Right lobe of liver (tissue), 6 donors: ENCODE measurements around the gene MAP3K2. TPM values are rescaled to one million over a fixed set of nuclear protein-coding genes. Genes with fewer than 3 reads are reported as not detected.
"Not testable (repeated sequence)": the region's sequence is repeated elsewhere in the genome, so short reads cannot be mapped to it uniquely, and the experiment has no call there.

Experiments
- ATAC-seq, 4 donors: fragments of 200-7000 bp; cut with Tn5 transposase; one replicate each; pipeline ENCODE4 v1.9.1; 2020; ENCODE audit warnings: mild to moderate bottlenecking in 4 of 4, moderate library complexity in 4 of 4
- DNase-seq, 3 donors: peaks; one replicate each; pipeline ENCODE4 v3.0.0-alpha.2; 2020
- H3K27ac ChIP-seq, 3 donors: fragments of 200-600 bp; one replicate each; pipeline ENCODE4 v1.8.0; 2022
- H3K27me3 ChIP-seq, 2 donors: fragments of 200-600 bp; one replicate each; pipeline ENCODE4 v1.8.0; 2022
- H3K36me3 ChIP-seq, 4 donors: fragments of 200-600 bp; sonication (generic) in 1 of 4; one replicate each; pipeline versions ENCODE4 v1.5.1 to v1.8.0; 2017 to 2022; ENCODE audit warnings: control low read depth in 1 of 4
- H3K4me1 ChIP-seq, 4 donors: fragments of 200-600 bp; sonication (generic) in 1 of 4; one replicate each; pipeline versions ENCODE4 v1.5.1 to v1.8.0; 2017 to 2022; ENCODE audit warnings: control low read depth in 1 of 4
- H3K4me3 ChIP-seq, 3 donors: fragments of 200-600 bp; one replicate each; pipeline ENCODE4 v1.8.0; 2022
- H3K9me3 ChIP-seq, 4 donors: fragments of 200-600 bp; sonication (generic) in 1 of 4; one replicate each; pipeline versions ENCODE4 v1.5.1 to v1.8.0; 2017 to 2022; ENCODE audit warnings: control low read depth in 1 of 4
- POLR2A ChIP-seq: fragments of 450-650 bp; IDR thresholded peaks from one replicate; pipeline ENCODE4 v1.6.1; 2017; ENCODE audit warnings: antibody characterized with exemption, mild to moderate bottlenecking
- WGBS: methylation state at CpG from one replicate; pipeline ENCODE4 v1.1.6; 2018; ENCODE audit warnings: low coverage, low lambda C conversion rate; ENCODE audit not compliant: insufficient coverage; ENCODE audit errors: missing lambda C conversion rate; 5-methylcytosine and 5-hydroxymethylcytosine counted together
- intact Hi-C, 2 donors: fragments of 100-400 bp; cut with DNase I; formaldehyde crosslinking; loops; one replicate each; pipeline versions ENCODE4 v1.11.2 to v1.14.1; 2022
- total RNA-seq, 6 experiments: library from RNA; depleted of rRNA in 2 of 6; stranded (reverse); fragments of >200 nt in 2 of 6; fragmentation: NEBNext Ultra II Directional in 3 of 6; extraction: Animal tissue kit (Norgen Biotek cat#: 25700) in 3 of 6; gene quantifications; one replicate each; pipeline versions ENCODE4 v1.1.0 to v1.2.4, GENCODE V29; 2016 to 2023
- TF ChIP-seq, protein P1 (sequence below), 4 donors: fragments of 200-600 bp in 3 of 4; fragments of 450-650 bp in 1 of 4; IDR thresholded peaks; one replicate each; pipeline versions ENCODE4 v1.5.1 to v1.8.0; 2016 to 2022; ENCODE audit warnings: antibody characterized with exemption in 4 of 4, mild to moderate bottlenecking in 2 of 4
- donor health status: DM: no; HTN: yes; CAD: no.
- donor health status: DM: no; HTN: no; CAD: no.
- donor health status: DM: no; HTN: no; CAD: no.
- donor health status: DM: no; HTN: yes; CAD: no.
- donor health status: DM: no; HTN: yes; CAD: no.

MAP3K2 gene
- total RNA-seq, 6 experiments from 2014 or later, result 28.6 to 45.1 (median 39.8) TPM

DNA sequence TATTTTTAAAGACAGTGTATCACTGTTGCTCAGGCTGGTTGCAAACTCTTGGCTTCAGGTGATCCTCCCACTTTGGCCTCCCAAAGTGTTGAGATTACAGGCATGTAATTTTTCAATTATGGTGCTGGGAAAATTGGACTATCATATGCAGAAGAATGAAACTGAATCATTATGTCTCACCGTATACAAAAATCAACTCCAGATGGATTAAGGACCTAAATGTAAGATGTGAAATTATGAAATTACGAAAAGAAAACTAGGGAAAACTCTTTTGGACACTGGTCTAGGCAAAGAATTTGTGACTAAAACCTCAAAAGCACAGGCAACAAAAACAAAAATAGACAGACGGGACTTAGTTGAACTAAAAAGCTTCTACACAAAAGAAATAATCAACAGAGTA, 31.2 kb downstream of the MAP3K2 start:
- no peak for DNase-seq
- no peaks in the 10 kb centered on the region for H3K9me3 ChIP-seq
- H3K36me3 ChIP-seq, result no peaks in the 10 kb centered on the region
- 94% methylated on average over 3 of the region's 3 CpGs for WGBS
- no peak for ATAC-seq
- H3K4me1 ChIP-seq, result peaks cover 0 to 31% (median 6%) of the 10 kb centered on the region in 4 donors
- H3K27me3 ChIP-seq, result no peaks in the 10 kb centered on the region
- TF ChIP-seq, protein P1, sequence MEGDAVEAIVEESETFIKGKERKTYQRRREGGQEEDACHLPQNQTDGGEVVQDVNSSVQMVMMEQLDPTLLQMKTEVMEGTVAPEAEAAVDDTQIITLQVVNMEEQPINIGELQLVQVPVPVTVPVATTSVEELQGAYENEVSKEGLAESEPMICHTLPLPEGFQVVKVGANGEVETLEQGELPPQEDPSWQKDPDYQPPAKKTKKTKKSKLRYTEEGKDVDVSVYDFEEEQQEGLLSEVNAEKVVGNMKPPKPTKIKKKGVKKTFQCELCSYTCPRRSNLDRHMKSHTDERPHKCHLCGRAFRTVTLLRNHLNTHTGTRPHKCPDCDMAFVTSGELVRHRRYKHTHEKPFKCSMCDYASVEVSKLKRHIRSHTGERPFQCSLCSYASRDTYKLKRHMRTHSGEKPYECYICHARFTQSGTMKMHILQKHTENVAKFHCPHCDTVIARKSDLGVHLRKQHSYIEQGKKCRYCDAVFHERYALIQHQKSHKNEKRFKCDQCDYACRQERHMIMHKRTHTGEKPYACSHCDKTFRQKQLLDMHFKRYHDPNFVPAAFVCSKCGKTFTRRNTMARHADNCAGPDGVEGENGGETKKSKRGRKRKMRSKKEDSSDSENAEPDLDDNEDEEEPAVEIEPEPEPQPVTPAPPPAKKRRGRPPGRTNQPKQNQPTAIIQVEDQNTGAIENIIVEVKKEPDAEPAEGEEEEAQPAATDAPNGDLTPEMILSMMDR (IDR thresholded peaks at IDR 0.05), result no peak
- TF ChIP-seq POLR2A, result no peak
- intact Hi-C loops, result no loop called here
- no peak overlapping the region for H3K4me3 ChIP-seq
- no peak overlapping the region for H3K27ac ChIP-seq

DNA sequence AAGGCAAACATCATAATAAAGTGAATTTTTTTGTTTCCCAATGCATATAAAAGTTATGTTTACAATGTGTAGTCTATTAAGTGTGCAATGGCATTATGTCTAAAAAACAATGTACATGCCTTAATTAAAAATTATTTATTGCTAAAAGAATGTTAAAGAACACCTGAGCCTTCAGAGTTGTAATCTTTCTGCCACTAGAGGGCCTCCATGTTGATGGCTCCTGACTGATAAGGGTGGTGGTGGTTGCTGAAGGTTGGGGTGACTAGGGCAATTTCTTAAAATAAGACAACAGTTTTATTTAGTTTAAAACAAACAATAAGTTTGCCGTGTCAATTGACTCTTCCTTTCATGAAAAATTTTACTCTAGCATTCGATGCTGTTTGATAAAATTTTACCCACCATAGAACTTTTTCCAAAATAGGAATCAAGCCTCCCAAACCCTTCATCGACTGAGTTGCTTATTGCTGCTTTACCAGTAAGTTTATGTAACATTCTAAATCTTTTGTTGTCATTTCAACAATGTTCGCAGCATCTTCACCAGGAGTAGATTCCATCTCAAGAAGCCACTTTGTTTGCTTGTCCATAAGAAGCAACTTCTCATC, 32.3 kb downstream of the MAP3K2 start:
- Histone ChIP-seq H3K9me3 (no peaks in the 10 kb centered on the region), H3K4me1 (peaks cover 0 to 31% (median 6%) of the 10 kb centered on the region in 4 donors), H3K27me3 (no peaks in the 10 kb centered on the region), H3K4me3 (no peak overlapping the region), H3K27ac (no peak overlapping the region), H3K36me3 (no peaks in the 10 kb centered on the region)
- ATAC-seq (peak in 2 of 4 donors; percentile 39 to 47), DNase-seq (no peak)
- no peak for TF ChIP-seq POLR2A
- TF ChIP-seq, protein P1 (IDR thresholded peaks at IDR 0.05), result peak; percentile 38 to 55 (median 46)
- 71% methylated on average over 4 of the region's 4 CpGs for WGBS
- intact Hi-C loops, result no loop called here

DNA sequence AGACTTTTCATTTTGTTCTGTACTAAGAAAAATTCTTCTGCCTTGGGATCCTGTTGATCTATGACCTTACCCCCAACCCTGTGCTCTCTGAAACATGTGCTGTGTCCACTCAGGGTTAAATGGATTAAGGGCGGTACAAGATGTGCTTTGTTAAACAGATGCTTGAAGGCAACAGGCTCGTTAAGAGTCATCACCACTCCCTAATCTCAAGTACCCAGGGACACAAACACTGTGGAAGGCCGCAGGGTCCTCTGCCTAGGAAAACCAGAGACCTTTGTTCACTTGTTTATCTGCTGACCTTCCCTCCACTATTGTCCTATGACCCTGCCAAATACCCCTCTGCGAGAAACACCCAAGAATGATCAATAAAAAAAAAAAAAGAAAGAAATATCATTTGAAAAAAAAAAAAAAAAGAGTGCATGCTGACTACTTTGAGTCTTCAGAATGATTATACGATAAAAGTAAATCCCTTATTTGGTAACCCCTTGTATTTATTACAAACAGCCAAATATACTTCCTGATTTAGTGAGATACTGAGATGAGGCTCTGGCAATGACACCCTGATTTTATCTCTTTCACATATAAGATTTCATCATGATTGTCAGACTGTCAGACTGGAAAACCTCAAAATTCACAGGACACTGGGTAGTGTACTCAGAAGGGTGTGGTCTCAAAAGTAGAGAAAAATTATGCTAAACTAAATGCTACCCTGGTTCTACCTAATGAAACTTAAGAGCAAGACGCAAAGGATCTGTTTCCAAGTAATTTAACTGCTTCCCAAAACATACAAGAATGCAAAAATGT, 33.7 kb downstream of the MAP3K2 start:
- H3K9me3 ChIP-seq, H3K36me3 ChIP-seq, H3K4me3 ChIP-seq, DNase-seq, intact Hi-C loops, H3K27me3 ChIP-seq: not testable (repeated sequence)
- H3K4me1 ChIP-seq, result peaks cover 0 to 32% (median 6%) of the 10 kb centered on the region in 4 donors
- ATAC-seq, result peak in 3 of 4 donors; percentile 36 to 53 (median 43)
- peak overlapping the region in 1 of 3 donors; percentile 0 for H3K27ac ChIP-seq
- 19% methylated on average over 5 of the region's 6 CpGs for WGBS

DNA sequence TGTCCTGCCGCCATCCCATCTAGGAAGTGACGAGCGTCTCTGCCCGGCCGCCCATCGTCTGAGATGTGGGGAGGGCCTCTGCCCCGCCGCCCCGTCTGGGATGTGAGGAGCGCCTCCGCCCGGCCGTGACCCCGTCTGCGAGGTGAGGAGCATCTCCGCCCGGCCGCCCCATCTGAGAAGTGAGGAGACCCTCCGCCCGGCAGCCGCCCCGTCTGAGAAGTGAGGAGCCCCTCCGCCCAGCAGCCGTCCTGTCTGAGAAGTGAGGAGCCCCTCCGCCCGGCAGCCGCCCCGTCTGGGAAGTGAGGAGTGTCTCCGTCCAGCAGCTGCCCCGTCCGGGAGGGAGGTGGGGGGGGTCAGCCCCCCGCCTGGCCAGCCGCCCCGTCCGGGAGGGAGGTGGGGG, 34.6 kb downstream of the MAP3K2 start:
- H3K36me3 ChIP-seq, ATAC-seq, intact Hi-C loops, H3K27me3 ChIP-seq, DNase-seq, H3K4me3 ChIP-seq, H3K9me3 ChIP-seq, H3K27ac ChIP-seq: not testable (repeated sequence)
- H3K4me1 ChIP-seq, result peaks cover 0 to 37% (median 6%) of the 10 kb centered on the region in 4 donors
- WGBS, result no CpG with 5 or more reads among the region's 35 CpGs

DNA sequence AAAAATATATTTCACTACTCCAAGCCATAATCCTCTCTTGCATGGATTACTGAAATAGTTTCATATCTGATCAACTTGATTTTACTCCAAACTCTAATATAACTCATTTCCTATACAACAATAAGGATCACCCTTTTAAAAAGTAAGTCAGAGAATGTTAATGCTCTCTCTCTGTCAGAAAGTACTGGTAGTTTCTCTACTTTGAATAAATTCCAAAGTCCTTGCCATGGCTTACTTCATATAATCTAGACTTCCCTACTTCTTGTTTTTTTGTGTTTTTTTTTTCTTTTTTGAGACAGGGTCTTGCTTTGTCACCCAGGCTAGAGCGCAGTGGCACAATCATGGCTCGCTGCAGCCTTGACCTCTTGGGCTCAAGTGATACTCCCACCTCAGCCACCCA, 36.2 kb downstream of the MAP3K2 start:
- WGBS, result 96% methylated on average over 2 of the region's 2 CpGs

More for the DNA sequence above, 36.2 kb downstream of the MAP3K2 start:
- no peak for DNase-seq
- Histone ChIP-seq H3K4me3 (no peak overlapping the region), H3K27me3 (no peaks in the 10 kb centered on the region), H3K27ac (peak overlapping the region in 1 of 3 donors; percentile 35), H3K4me1 (peaks cover 0 to 41% (median 6%) of the 10 kb centered on the region in 4 donors), H3K36me3 (no peaks in the 10 kb centered on the region), H3K9me3 (no peaks in the 10 kb centered on the region)
- intact Hi-C loops, result no loop called here
- peak in 3 of 4 donors; percentile 21 to 57 (median 34) for ATAC-seq
- TF ChIP-seq, protein P1 (IDR thresholded peaks at IDR 0.05), result no peak
- no peak for TF ChIP-seq POLR2A
